Hematopoietic multipotent progenitor cell treated with erythropoietin and hydrocortisone succinate and interleukin-3 and kit ligand, for 8 days (in vitro differentiated cells): ENCODE results near the gene FBXW2.
A peak's percentile ranks its signal among the peaks of the same experiment; 100 is the strongest.

Source experiments
- DNase-seq: peaks from one replicate; pipeline ENCODE4 v3.0.0-alpha.2; 2015

Gene FBXW2

GRCh38 chr9:120713257-120714087 is 79.7 kb downstream of the FBXW2 start:
- peak; percentile 40 for DNase-seq

GRCh38 chr9:120712539-120713031 is 80.6 kb downstream of the FBXW2 start:
- DNase-seq = no peak

GRCh38 chr9:120711841-120712538 is 81.2 kb downstream of the FBXW2 start:
- DNase-seq = peak; percentile 33

- DNase-seq = peak; percentile 14
Observed at GRCh38 chr9:120711354-120711753, 81.9 kb downstream of the FBXW2 start.

- peak; percentile 91 for DNase-seq
Observed at GRCh38 chr9:120710110-120710981, 82.9 kb downstream of the FBXW2 start.

- DNase-seq = no peak
Observed at GRCh38 chr9:120708526-120709224, 84.5 kb downstream of the FBXW2 start.

GRCh38 chr9:120707170-120707569 is 86.0 kb downstream of the FBXW2 start:
- DNase-seq = no peak
